WTC11 (cell line): ENCODE results near the gene LIMA1. TPM values are rescaled to one million over a fixed set of nuclear protein-coding genes. Genes with fewer than 3 reads are reported as not detected.

Source experiments
- E2F4 ChIP-seq: sonication (generic); formaldehyde crosslinking; IDR thresholded peaks from 2 replicates; pipeline ENCODE4 v1.8.1; 2022; ENCODE audit warnings: low read depth, mild to moderate bottlenecking, moderate library complexity, missing genetic modification reagents, borderline replicate concordance
- ETV6 ChIP-seq: sonication (generic); formaldehyde crosslinking; IDR thresholded peaks from 2 replicates; pipeline ENCODE4 v1.8.1; 2022; ENCODE audit warnings: mild to moderate bottlenecking, missing genetic modification reagents
- FOXK1 ChIP-seq: sonication (generic); formaldehyde crosslinking; IDR thresholded peaks from 2 replicates; pipeline ENCODE4 v1.8.0; 2022; ENCODE audit warnings: mild to moderate bottlenecking, moderate library complexity, missing genetic modification reagents
- HMGA2 ChIP-seq: fragments of 250-450 bp; sonication (Bioruptor Pico); IDR thresholded peaks from 2 replicates; pipeline ENCODE4 v1.4.0; 2021; ENCODE audit warnings: mild to moderate bottlenecking, moderate library complexity
- ZNF425 ChIP-seq: fragments of 250-450 bp; sonication (Bioruptor Pico); conservative IDR thresholded peaks from 2 replicates; pipeline ENCODE4 v1.9.0; 2021; ENCODE audit warnings: mild to moderate bottlenecking
- microRNA-seq: library from miRNA; unstranded; fragments of <30 nt; microRNA quantifications from one replicate; pipeline ENCODE4 v1.2.0, GENCODE V29; 2022; ENCODE audit warnings: borderline number of aligned reads
- total RNA-seq: library from RNA; stranded (reverse); gene quantifications from 3 replicates; pipeline ENCODE4 v1.2.3, GENCODE V29; 2021

LIMA1 gene
- total RNA-seq, 1 experiment from 2014 or later = 41.2 TPM

- TF ChIP-seq E2F4 (CRISPR knock-in tag) = no peak
- no peak for TF ChIP-seq ZNF425 (CRISPR knock-in tag)
- no peak for TF ChIP-seq FOXK1
- TF ChIP-seq ETV6 (CRISPR knock-in tag) = no peak
- no peak for TF ChIP-seq HMGA2 (CRISPR knock-in tag)
- TF ChIP-seq, all 79 proteins: peak for 0
Measured at GRCh38 chr12:50127546-50127945, 155.8 kb downstream of the LIMA1 start (continued).

Small RNAs within 50 kb of the gene (microRNA-seq; reads per million reads assigned to microRNA genes)
- 2.1 reads per million for gene MIR1293

Other genes with a start within 250 kb of the LIMA1 start
- gene ASIC1, start 225.9 kb downstream of the LIMA1 start, total RNA-seq = 3.9 to 4.9 TPM (median 4.5 TPM) in 3 replicates
- 150 to 165 TPM (median 152 TPM) in 3 replicates for gene SMARCD1, start 198.2 kb downstream of the LIMA1 start, total RNA-seq
- 0.39 to 0.77 TPM (median 0.62 TPM) in 3 replicates for gene GPD1, start 179.5 kb downstream of the LIMA1 start, total RNA-seq
- gene COX14, start 171.3 kb downstream of the LIMA1 start, total RNA-seq = 34.0 to 41.4 TPM (median 40.4 TPM) in 3 replicates
- 47.8 to 55.8 TPM (median 51.7 TPM) in 3 replicates for gene CERS5, start 116.2 kb downstream of the LIMA1 start, total RNA-seq
- gene FAM186A, start 113.1 kb upstream of the LIMA1 start, total RNA-seq = not detected in 3 replicates
- gene LARP4, start 117.4 kb upstream of the LIMA1 start, total RNA-seq = 64.3 to 73.9 TPM (median 73.0 TPM) in 3 replicates
- gene DIP2B, start 221.5 kb upstream of the LIMA1 start, total RNA-seq = 20.6 to 26.1 TPM (median 22.0 TPM) in 3 replicates